Left lung (tissue), 10 donors: ENCODE results near the gene SLC19A3. TPM values are rescaled to one million over a fixed set of nuclear protein-coding genes. Genes with fewer than 3 reads are reported as not detected.
A peak's percentile ranks its signal among the peaks of the same experiment; 100 is the strongest.
"Not testable (repeated sequence)": the region's sequence is repeated elsewhere in the genome, so short reads cannot be mapped to it uniquely, and the experiment has no call there.

ENCODE experiments used
- ATAC-seq: fragments of 200-7000 bp; cut with Tn5 transposase; one replicate; pipeline ENCODE4 v1.9.1; 2020; ENCODE audit warnings: moderate library complexity
- DNase-seq, 4 donors: peaks; one replicate each; pipeline ENCODE4 v3.0.0-alpha.2; 2013 to 2020
- H3K27ac ChIP-seq, 2 donors: fragments of 200-600 bp; sonication (generic) in 1 of 2; one replicate each; pipeline versions ENCODE4 v1.5.0 to v1.8.0; 2020 to 2021
- H3K27me3 ChIP-seq, 2 donors: fragments of 200-600 bp; sonication (generic) in 1 of 2; one replicate each; pipeline versions ENCODE4 v1.5.0 to v1.8.0; 2020 to 2021
- H3K36me3 ChIP-seq, 2 donors: fragments of 200-600 bp; sonication (generic) in 1 of 2; one replicate each; pipeline versions ENCODE4 v1.5.0 to v1.8.0; 2020 to 2021
- H3K4me1 ChIP-seq, 2 donors: fragments of 200-600 bp; one replicate each; pipeline ENCODE4 v1.8.0; 2021
- H3K4me3 ChIP-seq, 2 donors: fragments of 200-600 bp; sonication (generic) in 1 of 2; one replicate each; pipeline versions ENCODE4 v1.5.0 to v1.8.0; 2020 to 2021; ENCODE audit warnings: mild to moderate bottlenecking in 1 of 2
- H3K9me3 ChIP-seq, 2 donors: fragments of 200-600 bp; sonication (generic) in 1 of 2; one replicate each; pipeline versions ENCODE4 v1.5.0 to v1.8.0; 2020 to 2021
- intact Hi-C, 2 donors: fragments of 100-400 bp; cut with DNase I; formaldehyde crosslinking; loops; one replicate each; pipeline versions ENCODE4 v1.11.2 to v1.14.2; 2022
- polyA plus RNA-seq, 6 donors: library from polyadenylated mRNA; unstranded; fragments of 120-200 nt; gene quantifications; one replicate each; pipeline ENCODE4 v1.2.1, GENCODE V29; 2013; ENCODE audit not compliant: insufficient read length in 6 of 6
- total RNA-seq, 2 donors: library from RNA; stranded (reverse); fragmentation: NEBNext Ultra II Directional; extraction: Animal tissue kit (Norgen Biotek cat#: 25700); gene quantifications; one replicate each; pipeline ENCODE4 v1.2.1, GENCODE V29; 2021
- TF ChIP-seq, protein P1 (sequence below), 2 donors: fragments of 200-600 bp; sonication (generic) in 1 of 2; IDR thresholded peaks; one replicate each; pipeline versions ENCODE4 v1.5.0 to v1.8.0; 2021; ENCODE audit warnings: antibody characterized with exemption in 2 of 2
- donor health status: DM: no; HTN: yes; CAD: no.
- donor health status: DM: no; HTN: no; CAD: no.

SLC19A3 gene
- total and polyA plus RNA-seq, 8 donors = 6.2 to 32.5 (median 21.5) TPM

GRCh38 chr2:227684258-227684657 is 33.6 kb downstream of the SLC19A3 start:
- Histone ChIP-seq H3K4me3 (no peak overlapping the region), H3K9me3 (no peaks in the 10 kb centered on the region), H3K27me3 (no peaks in the 10 kb centered on the region), H3K36me3 (no peaks in the 10 kb centered on the region), H3K27ac (no peak overlapping the region), H3K4me1 (no peaks in the 10 kb centered on the region)
- intact Hi-C loops = no loop called here
- TF ChIP-seq, protein P1, sequence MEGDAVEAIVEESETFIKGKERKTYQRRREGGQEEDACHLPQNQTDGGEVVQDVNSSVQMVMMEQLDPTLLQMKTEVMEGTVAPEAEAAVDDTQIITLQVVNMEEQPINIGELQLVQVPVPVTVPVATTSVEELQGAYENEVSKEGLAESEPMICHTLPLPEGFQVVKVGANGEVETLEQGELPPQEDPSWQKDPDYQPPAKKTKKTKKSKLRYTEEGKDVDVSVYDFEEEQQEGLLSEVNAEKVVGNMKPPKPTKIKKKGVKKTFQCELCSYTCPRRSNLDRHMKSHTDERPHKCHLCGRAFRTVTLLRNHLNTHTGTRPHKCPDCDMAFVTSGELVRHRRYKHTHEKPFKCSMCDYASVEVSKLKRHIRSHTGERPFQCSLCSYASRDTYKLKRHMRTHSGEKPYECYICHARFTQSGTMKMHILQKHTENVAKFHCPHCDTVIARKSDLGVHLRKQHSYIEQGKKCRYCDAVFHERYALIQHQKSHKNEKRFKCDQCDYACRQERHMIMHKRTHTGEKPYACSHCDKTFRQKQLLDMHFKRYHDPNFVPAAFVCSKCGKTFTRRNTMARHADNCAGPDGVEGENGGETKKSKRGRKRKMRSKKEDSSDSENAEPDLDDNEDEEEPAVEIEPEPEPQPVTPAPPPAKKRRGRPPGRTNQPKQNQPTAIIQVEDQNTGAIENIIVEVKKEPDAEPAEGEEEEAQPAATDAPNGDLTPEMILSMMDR (IDR thresholded peaks at IDR 0.05) = no peak
- no peak for DNase-seq
- peak; percentile 69 for ATAC-seq

DNA sequence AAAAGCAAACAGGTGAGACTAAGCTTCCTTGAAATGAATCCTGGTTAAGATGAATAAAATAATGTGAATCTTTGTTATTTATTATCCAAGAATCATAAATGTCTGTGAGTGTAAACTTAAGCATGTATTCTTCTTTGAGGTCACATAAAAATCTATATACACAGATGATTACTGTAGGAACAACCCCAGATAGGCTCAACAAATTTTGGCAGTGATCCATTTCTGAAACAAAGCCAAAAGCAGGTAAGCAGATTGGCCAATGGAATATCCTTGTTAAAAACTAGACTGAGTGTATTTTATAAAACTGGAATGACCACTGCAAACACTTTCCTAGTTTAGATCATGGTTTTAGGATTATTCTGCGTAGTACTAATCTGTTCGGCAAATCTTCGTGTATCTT is 39.9 kb downstream of the SLC19A3 start:
- H3K4me1 ChIP-seq = no peaks in the 10 kb centered on the region
- H3K4me3 ChIP-seq = no peak overlapping the region
- no peaks in the 10 kb centered on the region for H3K36me3 ChIP-seq
- H3K27me3 ChIP-seq = no peaks in the 10 kb centered on the region
- TF ChIP-seq, protein P1 (IDR thresholded peaks at IDR 0.05) = no peak
- intact Hi-C loops = no loop called here
- no peak overlapping the region for H3K27ac ChIP-seq
- DNase-seq = no peak
- no peaks in the 10 kb centered on the region for H3K9me3 ChIP-seq
- ATAC-seq = no peak

DNA sequence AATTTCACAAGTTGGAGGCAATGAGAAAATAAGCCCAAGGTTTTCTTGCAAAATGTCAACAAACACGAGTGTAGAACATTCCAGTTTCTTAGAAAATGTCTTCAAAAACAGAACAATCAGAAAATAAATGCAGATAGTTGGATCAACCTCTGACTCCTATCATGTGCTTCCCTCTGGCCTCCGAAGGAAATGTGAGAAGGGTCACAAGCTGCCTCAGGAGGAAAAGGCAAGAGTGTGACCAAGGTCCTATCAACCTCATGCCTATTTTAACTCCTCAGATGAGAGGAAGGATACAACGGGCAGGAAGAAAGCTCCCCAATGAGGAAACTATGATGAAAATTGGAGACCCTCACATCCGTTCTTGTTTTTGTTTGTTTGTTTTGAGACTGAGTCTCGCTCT is 43.3 kb downstream of the SLC19A3 start:
- no peak for ATAC-seq
- intact Hi-C loops = no loop called here
- H3K9me3 ChIP-seq = no peaks in the 10 kb centered on the region
- H3K27ac ChIP-seq = no peak overlapping the region
- H3K27me3 ChIP-seq = no peaks in the 10 kb centered on the region
- TF ChIP-seq, protein P1 (IDR thresholded peaks at IDR 0.05) = no peak
- H3K36me3 ChIP-seq = no peaks in the 10 kb centered on the region
- no peak for DNase-seq
- H3K4me1 ChIP-seq = no peaks in the 10 kb centered on the region
- H3K4me3 ChIP-seq = no peak overlapping the region

GRCh38 chr2:227673620-227674019 is 44.2 kb downstream of the SLC19A3 start:
- intact Hi-C loops, DNase-seq, H3K4me1 ChIP-seq, H3K36me3 ChIP-seq, H3K27me3 ChIP-seq, H3K4me3 ChIP-seq, ATAC-seq, H3K27ac ChIP-seq, H3K9me3 ChIP-seq: not testable (repeated sequence)

GRCh38 chr2:227671170-227671905 is 46.5 kb downstream of the SLC19A3 start:
- DNase-seq (peak in 1 of 4 donors; percentile 10), ATAC-seq (peak; percentile 64)
- Histone ChIP-seq H3K4me3 (no peak overlapping the region), H3K4me1 (no peaks in the 10 kb centered on the region), H3K36me3 (no peaks in the 10 kb centered on the region), H3K27ac (no peak overlapping the region), H3K27me3 (no peaks in the 10 kb centered on the region), H3K9me3 (no peaks in the 10 kb centered on the region)
- intact Hi-C loops = no loop called here
- TF ChIP-seq, protein P1 (IDR thresholded peaks at IDR 0.05) = no peak

DNA sequence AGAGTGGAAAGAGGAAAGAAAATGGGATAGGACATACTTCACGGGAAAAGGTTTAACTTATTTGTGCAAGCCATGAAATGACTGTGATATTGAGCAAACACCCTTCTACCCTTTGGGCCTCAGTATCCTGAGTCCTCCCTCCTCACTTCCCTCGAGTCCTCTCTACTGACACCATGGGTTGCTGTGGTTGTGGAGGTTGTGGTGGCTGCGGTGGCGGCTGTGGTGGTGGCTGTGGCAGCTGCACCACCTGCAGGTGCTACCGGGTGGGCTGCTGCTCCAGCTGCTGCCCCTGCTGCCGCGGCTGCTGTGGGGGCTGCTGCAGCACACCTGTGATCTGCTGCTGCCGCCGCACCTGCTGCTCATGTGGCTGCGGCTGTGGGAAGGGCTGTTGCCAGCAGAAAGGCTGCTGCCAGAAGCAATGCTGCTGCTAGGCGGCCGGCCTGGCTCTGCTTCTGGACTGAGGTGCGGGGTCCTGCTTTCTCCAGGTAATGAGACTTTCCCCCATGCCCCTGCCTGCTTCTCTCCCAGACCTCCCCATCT is 51.1 kb downstream of the SLC19A3 start, which contains the start of gene SCYGR5:
Gene SCYGR5, plus strand, starts transcription at position 174 of the 540 bp plus-strand sequence. Its CDS starts 0 bp downstream, at position 174.
- H3K27me3 ChIP-seq, H3K27ac ChIP-seq, DNase-seq, H3K4me3 ChIP-seq, intact Hi-C loops, ATAC-seq, H3K4me1 ChIP-seq, H3K9me3 ChIP-seq, H3K36me3 ChIP-seq: not testable (repeated sequence)
